ENCODE results near the gene REX1BD. TPM values are rescaled to one million over a fixed set of nuclear protein-coding genes. Genes with fewer than 3 reads are reported as not detected.

Gene REX1BD
- total and polyA plus RNA-seq, 2 donors (not counting 3 experiments of a cell fraction or from before 2014, with no cell fraction given), result 64.4 to 90.9 TPM

DNA sequence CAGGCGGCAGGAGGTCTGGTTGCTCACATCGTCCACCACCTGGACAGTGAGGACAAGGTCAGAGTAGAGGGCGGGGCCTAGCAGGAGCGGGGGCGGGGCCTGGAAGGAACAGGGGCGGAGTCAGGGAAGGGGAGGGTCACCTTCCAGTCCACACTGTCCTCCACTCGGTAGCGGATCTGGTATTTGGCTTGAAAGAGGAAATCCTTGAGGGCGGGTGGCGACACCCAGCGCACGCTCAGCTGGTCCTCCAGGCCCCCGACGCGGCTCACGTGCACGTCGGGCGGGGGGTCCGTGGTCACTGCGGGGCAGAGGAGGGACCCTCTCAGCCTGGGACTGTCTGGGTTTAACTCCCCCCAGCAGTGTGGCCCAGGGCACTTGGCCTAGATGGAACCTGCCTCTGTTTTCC, 8.2 kb downstream of the REX1BD start:
- dilution Hi-C loops (cut with MboI; ENCODE audit: extremely low pct_ligation_motif_present, low sequenced_read_pairs), result no loop called here
- no peaks in the 10 kb centered on the region for H4K20me1 ChIP-seq (replicated peaks; ENCODE audit: control insufficient read depth, extremely low read depth, insufficient read depth, low read length)
- no peak overlapping the region for H2AFZ ChIP-seq (ENCODE audit: low read depth, low read length)
- H3K4me2 ChIP-seq (ENCODE audit: insufficient read depth, low read length), result no peak overlapping the region
- FAIRE-seq, result peak; percentile 72
- H3K9ac ChIP-seq (replicated peaks; ENCODE audit: extremely low read depth, insufficient read depth, low read length), result no peak overlapping the region
- H3K79me2 ChIP-seq (ENCODE audit: control insufficient read depth, insufficient read depth, low read length), result no peaks in the 10 kb centered on the region
- ChIA-PET POLR2A (no interaction called here), CTCF (no interaction called here)
- TF ChIP-seq, protein P1, sequence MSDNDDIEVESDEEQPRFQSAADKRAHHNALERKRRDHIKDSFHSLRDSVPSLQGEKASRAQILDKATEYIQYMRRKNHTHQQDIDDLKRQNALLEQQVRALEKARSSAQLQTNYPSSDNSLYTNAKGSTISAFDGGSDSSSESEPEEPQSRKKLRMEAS (IDR thresholded peaks at IDR 0.05; ENCODE audit: insufficient read depth, insufficient read length), result no peak
- TF ChIP-seq EZH2 (IDR thresholded peaks at IDR 0.05; ENCODE audit: borderline replicate concordance, low read depth, low read length, severe bottlenecking), result no peak
- no peak for TF ChIP-seq POLR2AphosphoS5 (IDR thresholded peaks at IDR 0.05; ENCODE audit: insufficient read depth, low read depth, low read length)
- TF ChIP-seq GATA2 (IDR thresholded peaks at IDR 0.05; ENCODE audit: insufficient read depth, insufficient read length, low read depth, low read length), result no peak
- no peak for TF ChIP-seq JUN (IDR thresholded peaks at IDR 0.05; ENCODE audit: borderline replicate concordance, insufficient read depth, insufficient read length, low read depth)
- no peak for TF ChIP-seq FOS (IDR thresholded peaks at IDR 0.05; ENCODE audit: borderline replicate concordance, insufficient read depth, low read length)
- H3K27ac ChIP-seq (ENCODE audit: insufficient read depth, low read depth, low read length), result no peak overlapping the region
- no TSS peak for BruUV-seq (replicated peaks)
- no peaks in the 10 kb centered on the region for H3K9me1 ChIP-seq (replicated peaks; ENCODE audit: control insufficient read depth, extremely low read depth, insufficient read depth, low read length)
- H3K9me3 ChIP-seq (replicated peaks; ENCODE audit: control insufficient read depth, insufficient read depth, low read length), result no peaks in the 10 kb centered on the region
- peaks cover 4% of the 10 kb centered on the region for H3K4me1 ChIP-seq (ENCODE audit: control insufficient read depth, extremely low read depth, insufficient read depth, low read length)
- no peak overlapping the region for H3K4me3 ChIP-seq (replicated peaks in 1 of 3; ENCODE audit: insufficient read depth in 1 of 3, low read depth in 1 of 3, low read length in 3 of 3)
- no peaks in the 10 kb centered on the region for H3K27me3 ChIP-seq (ENCODE audit: control insufficient read depth in 2 of 2, insufficient read depth in 2 of 2, low read length in 2 of 2)
- H3K36me3 ChIP-seq (ENCODE audit: control insufficient read depth in 2 of 2, extremely low read depth in 1 of 2, insufficient read depth in 2 of 2, low read length in 2 of 2), result no peaks in the 10 kb centered on the region
- DNase-seq (ENCODE audit: low read depth, low spot score), result peak; percentile 34
- intact Hi-C loops (cut with micrococcal nuclease), result no loop called here
